ENCODE data around the gene TRDN.

The TRDN gene

GRCh38 chr6:123338394-123338793, 298.4 kb downstream of the TRDN start:
- H3F3A ChIP-seq (ENCODE audit: low read depth), result no peaks in the 10 kb centered on the region
- no peaks in the 10 kb centered on the region for H3K9me3 ChIP-seq (ENCODE audit: insufficient read depth, low read depth, low read length)
- no peaks in the 10 kb centered on the region for H3K36me3 ChIP-seq (ENCODE audit: insufficient read depth, low read length)
- H3K4me2 ChIP-seq (ENCODE audit: low read depth, low read length, poor library complexity, severe bottlenecking), result no peak overlapping the region
- peak overlapping the region; percentile 16; the same call in 1 of the 2 replicates for H2AFZ ChIP-seq (ENCODE audit: low read length)
- H4K20me1 ChIP-seq (ENCODE audit: insufficient read depth, low read length, poor library complexity, severe bottlenecking), result no peaks in the 10 kb centered on the region
- H3K27me3 ChIP-seq (ENCODE audit: insufficient read depth, low read length, poor library complexity, severe bottlenecking), result no peaks in the 10 kb centered on the region
- H3K4me3 ChIP-seq (ENCODE audit: low read length, poor library complexity, severe bottlenecking), result no peak overlapping the region
- no peaks in the 10 kb centered on the region for H3K4me1 ChIP-seq (ENCODE audit: insufficient read depth, low read length, poor library complexity, severe bottlenecking)
- no peak overlapping the region for H3K9ac ChIP-seq (ENCODE audit: low read depth, low read length, poor library complexity, severe bottlenecking)
- no peaks in the 10 kb centered on the region for H3K9me2 ChIP-seq (replicated peaks; ENCODE audit: low read depth, low read length)
- H3K79me2 ChIP-seq (ENCODE audit: insufficient read depth, low read length), result no peaks in the 10 kb centered on the region
- TF ChIP-seq CTCF (conservative IDR thresholded peaks at IDR 0.05; ENCODE audit: low read length) (no peak), EZH2phosphoT487 (IDR thresholded peaks at IDR 0.05; ENCODE audit: borderline replicate concordance) (no peak)

GRCh38 chr6:123333000-123333756, 303.6 kb downstream of the TRDN start:
- Histone ChIP-seq H3K27me3 (ENCODE audit: insufficient read depth, low read length, poor library complexity, severe bottlenecking) (no peaks in the 10 kb centered on the region), H3K9me3 (ENCODE audit: insufficient read depth, low read depth, low read length) (no peaks in the 10 kb centered on the region), H3K4me2 (ENCODE audit: low read depth, low read length, poor library complexity, severe bottlenecking) (no peak overlapping the region), H3K36me3 (ENCODE audit: insufficient read depth, low read length) (no peaks in the 10 kb centered on the region), H4K20me1 (ENCODE audit: insufficient read depth, low read length, poor library complexity, severe bottlenecking) (no peaks in the 10 kb centered on the region), H3F3A (ENCODE audit: low read depth) (no peaks in the 10 kb centered on the region), H3K79me2 (ENCODE audit: insufficient read depth, low read length) (no peaks in the 10 kb centered on the region), H3K9me2 (replicated peaks; ENCODE audit: low read depth, low read length) (no peaks in the 10 kb centered on the region), H3K4me3 (ENCODE audit: low read length, poor library complexity, severe bottlenecking) (no peak overlapping the region), H2AFZ (ENCODE audit: low read length) (no peak overlapping the region), H3K4me1 (ENCODE audit: insufficient read depth, low read length, poor library complexity, severe bottlenecking) (no peaks in the 10 kb centered on the region), H3K9ac (ENCODE audit: low read depth, low read length, poor library complexity, severe bottlenecking) (no peak overlapping the region)
- TF ChIP-seq CTCF (conservative IDR thresholded peaks at IDR 0.05; ENCODE audit: low read length), result no peak
- TF ChIP-seq EZH2phosphoT487 (IDR thresholded peaks at IDR 0.05; ENCODE audit: borderline replicate concordance), result no peak

GRCh38 chr6:123332070-123332469, 304.7 kb downstream of the TRDN start:
- H3K36me3 ChIP-seq (ENCODE audit: insufficient read depth, low read length), result no peaks in the 10 kb centered on the region
- H3K4me1 ChIP-seq (ENCODE audit: insufficient read depth, low read length, poor library complexity, severe bottlenecking), result no peaks in the 10 kb centered on the region
- no peak overlapping the region for H3K4me2 ChIP-seq (ENCODE audit: low read depth, low read length, poor library complexity, severe bottlenecking)
- H3K9me2 ChIP-seq (replicated peaks; ENCODE audit: low read depth, low read length), result no peaks in the 10 kb centered on the region
- no peaks in the 10 kb centered on the region for H3F3A ChIP-seq (ENCODE audit: low read depth)
- no peaks in the 10 kb centered on the region for H3K9me3 ChIP-seq (ENCODE audit: insufficient read depth, low read depth, low read length)
- no peak overlapping the region for H3K4me3 ChIP-seq (ENCODE audit: low read length, poor library complexity, severe bottlenecking)
- H4K20me1 ChIP-seq (ENCODE audit: insufficient read depth, low read length, poor library complexity, severe bottlenecking), result no peaks in the 10 kb centered on the region
- TF ChIP-seq CTCF (conservative IDR thresholded peaks at IDR 0.05; ENCODE audit: low read length), result no peak
- no peak for TF ChIP-seq EZH2phosphoT487 (IDR thresholded peaks at IDR 0.05; ENCODE audit: borderline replicate concordance)
- no peak overlapping the region for H3K9ac ChIP-seq (ENCODE audit: low read depth, low read length, poor library complexity, severe bottlenecking)
- no peaks in the 10 kb centered on the region for H3K79me2 ChIP-seq (ENCODE audit: insufficient read depth, low read length)
- no peak overlapping the region for H2AFZ ChIP-seq (ENCODE audit: low read length)
- H3K27me3 ChIP-seq (ENCODE audit: insufficient read depth, low read length, poor library complexity, severe bottlenecking), result no peaks in the 10 kb centered on the region
